ENCODE data around the gene CCDC183. TPM values are rescaled to one million over a fixed set of nuclear protein-coding genes. Genes with fewer than 3 reads are reported as not detected.

Gene CCDC183
- total and polyA plus RNA-seq, 2 donors from 2014 or later = 0.88 to 3.1 TPM

- H3K4me1 ChIP-seq (ENCODE audit: control insufficient read depth in 2 of 3, insufficient read depth in 2 of 3, low read depth in 1 of 3, low read length in 3 of 3) = no peaks in the 10 kb centered on the region
- H3K27ac ChIP-seq (ENCODE audit: low read depth in 2 of 2, low read length in 2 of 2) = no peak overlapping the region
- H3K9me3 ChIP-seq (ENCODE audit: control insufficient read depth in 2 of 3, insufficient read depth in 1 of 3, low read length in 3 of 3) = no peaks in the 10 kb centered on the region
- no peak overlapping the region for H3K9ac ChIP-seq (ENCODE audit: low read length in 3 of 3)
- H3K27me3 ChIP-seq (ENCODE audit: control insufficient read depth, insufficient read depth, low read length) = no peaks in the 10 kb centered on the region
- peak in 1 of 5 donors; percentile 41 for DNase-seq
- intact Hi-C loops (cut with DNase I) = no loop called here
- no peak for TF ChIP-seq CTCF (IDR thresholded peaks at IDR 0.05; ENCODE audit: borderline replicate concordance, extremely low read depth, insufficient read depth)
- FAIRE-seq = no peak
- no peaks in the 10 kb centered on the region for H3K36me3 ChIP-seq (ENCODE audit: control insufficient read depth in 2 of 3, insufficient read depth in 3 of 3, low read length in 3 of 3)
- no peak overlapping the region for H3K4me3 ChIP-seq (ENCODE audit: low read length in 3 of 3)
Observed at GRCh38 chr9:136774416-136775045, 21.6 kb upstream of the CCDC183 start.

GRCh38 chr9:136775191-136775590, 20.9 kb upstream of the CCDC183 start:
- Histone ChIP-seq H3K9ac (ENCODE audit: low read length in 3 of 3) (no peak overlapping the region), H3K27ac (ENCODE audit: low read depth in 2 of 2, low read length in 2 of 2) (no peak overlapping the region), H3K9me3 (ENCODE audit: control insufficient read depth in 2 of 3, insufficient read depth in 1 of 3, low read length in 3 of 3) (no peaks in the 10 kb centered on the region), H3K27me3 (ENCODE audit: control insufficient read depth, insufficient read depth, low read length) (no peaks in the 10 kb centered on the region), H3K36me3 (ENCODE audit: control insufficient read depth in 2 of 3, insufficient read depth in 3 of 3, low read length in 3 of 3) (no peaks in the 10 kb centered on the region), H3K4me3 (ENCODE audit: low read length in 3 of 3) (no peak overlapping the region), H3K4me1 (ENCODE audit: control insufficient read depth in 2 of 3, insufficient read depth in 2 of 3, low read depth in 1 of 3, low read length in 3 of 3) (no peaks in the 10 kb centered on the region)
- FAIRE-seq (no peak), DNase-seq (peak in 1 of 5 donors; percentile 46)
- TF ChIP-seq CTCF (IDR thresholded peaks at IDR 0.05; ENCODE audit: borderline replicate concordance, extremely low read depth, insufficient read depth) = no peak
- intact Hi-C loops (cut with DNase I) = no loop called here

- FAIRE-seq = no peak
Observed at GRCh38 chr9:136776947-136777346, 19.2 kb upstream of the CCDC183 start.

More at GRCh38 chr9:136776947-136777346, 19.2 kb upstream of the CCDC183 start:
- Histone ChIP-seq H3K9me3 (ENCODE audit: control insufficient read depth in 2 of 3, insufficient read depth in 1 of 3, low read length in 3 of 3) (no peaks in the 10 kb centered on the region), H3K27ac (ENCODE audit: low read depth in 2 of 2, low read length in 2 of 2) (no peak overlapping the region), H3K36me3 (ENCODE audit: control insufficient read depth in 2 of 3, insufficient read depth in 3 of 3, low read length in 3 of 3) (no peaks in the 10 kb centered on the region), H3K27me3 (ENCODE audit: control insufficient read depth, insufficient read depth, low read length) (no peaks in the 10 kb centered on the region), H3K9ac (ENCODE audit: low read length in 3 of 3) (no peak overlapping the region), H3K4me3 (ENCODE audit: low read length in 3 of 3) (no peak overlapping the region), H3K4me1 (ENCODE audit: control insufficient read depth in 2 of 3, insufficient read depth in 2 of 3, low read depth in 1 of 3, low read length in 3 of 3) (no peaks in the 10 kb centered on the region)
- intact Hi-C loops (cut with DNase I) = no loop called here
- peak in 1 of 5 donors; percentile 25 for DNase-seq
- no peak for TF ChIP-seq CTCF (IDR thresholded peaks at IDR 0.05; ENCODE audit: borderline replicate concordance, extremely low read depth, insufficient read depth)

Measured in kidney (tissue), 14 donors.